Type B pancreatic cell (in vitro differentiated cells): ENCODE results near the gene ZDHHC20. TPM values are rescaled to one million over a fixed set of nuclear protein-coding genes. Genes with fewer than 3 reads are reported as not detected.

ENCODE experiments used
- DNase-seq: peaks from one replicate; pipeline ENCODE4 v3.0.0; 2021; ENCODE audit warnings: mixed read lengths; ENCODE audit not compliant: unreplicated experiment; ENCODE audit errors: extremely low spot score
- H3K27ac Mint-ChIP-seq: 2 replicates; pipeline ENCODE4 v1.8.0; 2021; ENCODE audit warnings: mild to moderate bottlenecking, mixed read lengths
- H3K27me3 Mint-ChIP-seq: 2 replicates; pipeline ENCODE4 v1.8.0; 2021; ENCODE audit warnings: mixed read lengths
- H3K36me3 Mint-ChIP-seq: 2 replicates; pipeline ENCODE4 v1.8.0; 2021; ENCODE audit warnings: mixed read lengths
- H3K4me1 Mint-ChIP-seq: one replicate; pipeline ENCODE4 v1.8.0; 2021; ENCODE audit warnings: mixed read lengths; ENCODE audit not compliant: unreplicated experiment
- H3K4me3 Mint-ChIP-seq: 2 replicates; pipeline ENCODE4 v1.8.0; 2021; ENCODE audit warnings: mild to moderate bottlenecking, mixed read lengths
- H3K9me3 Mint-ChIP-seq: 2 replicates; pipeline ENCODE4 v1.8.0; 2021; ENCODE audit warnings: mixed read lengths
- CTCF ChIP-seq: fragments of 200-600 bp; sonication (generic); conservative IDR thresholded peaks from 2 replicates; pipeline ENCODE4 v1.5.0; 2021; ENCODE audit warnings: antibody characterized with exemption, mild to moderate bottlenecking
- long read RNA-seq: library from polyadenylated mRNA; unstranded; transcript quantifications from one replicate; pipeline ENCODE4 v2.0.0, GENCODE V29; 2020
- total RNA-seq: library from RNA; stranded (reverse); gene quantifications from 2 replicates; pipeline ENCODE4 v1.2.1, GENCODE V29; 2021; ENCODE audit warnings: low replicate concordance

The ZDHHC20 gene
- 78.2 and 98.0 TPM in 2 replicates for total RNA-seq
- long read RNA-seq, full-length matches to known transcripts: 3 of 31 reads
- long read RNA-seq, partial matches to known transcripts: 10 of 31 reads
- long read RNA-seq, other reads (novel, unspliced or antisense): 18 of 31 reads

- H3K9me3 Mint-ChIP-seq: peaks cover 12% of the 10 kb centered on the region
Measured at GRCh38 chr13:21458813-21459701, at the start of gene ZDHHC20. Gene ZDHHC20 (minus strand): TSS chr13:21459303. CDS start chr13:21459171, 132 bp downstream.

GRCh38 chr13:21504379-21504778 lies 45.3 kb upstream of the ZDHHC20 start:
- no peak for TF ChIP-seq CTCF
- Mint-ChIP-seq H3K27ac (no peak overlapping the region), H3K36me3 (peaks cover 22% of the 10 kb centered on the region), H3K4me1 (no peaks in the 10 kb centered on the region), H3K27me3 (no peaks in the 10 kb centered on the region), H3K4me3 (no peak overlapping the region), H3K9me3 (no peaks in the 10 kb centered on the region)
- DNase-seq: no peak

More at GRCh38 chr13:21458813-21459701, at the start of gene ZDHHC20:
- no peaks in the 10 kb centered on the region for H3K27me3 Mint-ChIP-seq
- peak; percentile 94 for DNase-seq
- no peak for TF ChIP-seq CTCF
- H3K4me1 Mint-ChIP-seq: peaks cover 16% of the 10 kb centered on the region
- H3K27ac Mint-ChIP-seq: peak within 1 kb of the TSS; percentile 92
- H3K36me3 Mint-ChIP-seq: peaks cover 20% of the 10 kb centered on the region
- peak within 1 kb of the TSS; percentile 97 for H3K4me3 Mint-ChIP-seq

GRCh38 chr13:21501686-21502085 lies 42.6 kb upstream of the ZDHHC20 start:
- no peak overlapping the region for H3K27ac Mint-ChIP-seq
- H3K4me1 Mint-ChIP-seq: no peaks in the 10 kb centered on the region
- H3K4me3 Mint-ChIP-seq: no peak overlapping the region
- no peak for TF ChIP-seq CTCF
- no peak for DNase-seq
- no peaks in the 10 kb centered on the region for H3K27me3 Mint-ChIP-seq
- H3K36me3 Mint-ChIP-seq: peaks cover 16% of the 10 kb centered on the region
- no peaks in the 10 kb centered on the region for H3K9me3 Mint-ChIP-seq

GRCh38 chr13:21486322-21486721 lies 27.2 kb upstream of the ZDHHC20 start:
- H3K27ac Mint-ChIP-seq: no peak overlapping the region
- peaks cover 18% of the 10 kb centered on the region for H3K36me3 Mint-ChIP-seq
- no peak for DNase-seq
- H3K9me3 Mint-ChIP-seq: peaks cover 5% of the 10 kb centered on the region
- no peaks in the 10 kb centered on the region for H3K4me1 Mint-ChIP-seq
- no peak for TF ChIP-seq CTCF
- no peak overlapping the region for H3K4me3 Mint-ChIP-seq
- H3K27me3 Mint-ChIP-seq: no peaks in the 10 kb centered on the region

GRCh38 chr13:21483748-21484147 lies 24.6 kb upstream of the ZDHHC20 start:
- Mint-ChIP-seq H3K4me3 (no peak overlapping the region), H3K36me3 (peaks cover 4% of the 10 kb centered on the region)
- TF ChIP-seq CTCF: no peak

More at GRCh38 chr13:21483748-21484147, 24.6 kb upstream of the ZDHHC20 start:
- Mint-ChIP-seq H3K27me3 (peaks cover 3% of the 10 kb centered on the region), H3K9me3 (peaks cover 5% of the 10 kb centered on the region), H3K27ac (no peak overlapping the region), H3K4me1 (no peaks in the 10 kb centered on the region)
- DNase-seq: no peak
